ENCODE results near the gene DNAJB2.
A peak's percentile ranks its signal among the peaks of the same experiment; 100 is the strongest.
"Not testable (repeated sequence)": the region's sequence is repeated elsewhere in the genome, so short reads cannot be mapped to it uniquely, and the experiment has no call there.

The DNAJB2 gene

GRCh38 chr2:219308142-219309101, 29.3 kb downstream of the DNAJB2 start:
- Histone ChIP-seq H3K36me3 (ENCODE audit: control insufficient read depth, insufficient read depth, low read length) (peaks cover 25% of the 10 kb centered on the region), H3K4me3 (ENCODE audit: extremely low read depth, insufficient read depth, low read length, poor library complexity, severe bottlenecking) (peak overlapping the region; percentile 60), H3K27ac (ENCODE audit: low read depth, low read length, severe bottlenecking) (peak overlapping the region; percentile 90), H3K9me3 (ENCODE audit: control insufficient read depth, low read length) (no peaks in the 10 kb centered on the region), H3K4me1 (ENCODE audit: control insufficient read depth, insufficient read depth, low read length, poor library complexity, severe bottlenecking) (peaks cover 7% of the 10 kb centered on the region)
- 0% methylated on average over 24 to 28 of the region's 45 CpGs for WGBS, 2 experiments (ENCODE audit: insufficient coverage in 2 of 2)

- Histone ChIP-seq H3K9me3 (ENCODE audit: control insufficient read depth, low read length) (no peaks in the 10 kb centered on the region), H3K4me1 (ENCODE audit: control insufficient read depth, insufficient read depth, low read length, poor library complexity, severe bottlenecking) (peaks cover 7% of the 10 kb centered on the region), H3K27ac (ENCODE audit: low read depth, low read length, severe bottlenecking) (peak within 1 kb of the TSS; percentile 90), H3K4me3 (ENCODE audit: extremely low read depth, insufficient read depth, low read length, poor library complexity, severe bottlenecking) (peak within 1 kb of the TSS; percentile 60), H3K36me3 (ENCODE audit: control insufficient read depth, insufficient read depth, low read length) (peaks cover 16% of the 10 kb centered on the region)
- 1 to 2% methylated on average over 31 to 34 of the region's 37 CpGs for WGBS, 2 experiments (ENCODE audit: insufficient coverage in 2 of 2)
Observed at GRCh38 chr2:219309278-219309677, 30.1 kb downstream of the DNAJB2 start, which contains the start of gene PTPRN. Gene PTPRN, minus strand, starts transcription at chr2:219309401. Its CDS starts 69 bp downstream, at chr2:219309332.

- not testable (repeated sequence) for H3K4me3 ChIP-seq (ENCODE audit: extremely low read depth, insufficient read depth, low read length, poor library complexity, severe bottlenecking); H3K9me3 ChIP-seq (ENCODE audit: control insufficient read depth, low read length); H3K4me1 ChIP-seq (ENCODE audit: control insufficient read depth, insufficient read depth, low read length, poor library complexity, severe bottlenecking); H3K27ac ChIP-seq (ENCODE audit: low read depth, low read length, severe bottlenecking); H3K36me3 ChIP-seq (ENCODE audit: control insufficient read depth, insufficient read depth, low read length)
- 92 to 96% methylated on average over 39 to 47 of the region's 49 CpGs for WGBS, 2 experiments (ENCODE audit: insufficient coverage in 2 of 2)
Observed at GRCh38 chr2:219312683-219313263, 33.6 kb downstream of the DNAJB2 start.

DNA sequence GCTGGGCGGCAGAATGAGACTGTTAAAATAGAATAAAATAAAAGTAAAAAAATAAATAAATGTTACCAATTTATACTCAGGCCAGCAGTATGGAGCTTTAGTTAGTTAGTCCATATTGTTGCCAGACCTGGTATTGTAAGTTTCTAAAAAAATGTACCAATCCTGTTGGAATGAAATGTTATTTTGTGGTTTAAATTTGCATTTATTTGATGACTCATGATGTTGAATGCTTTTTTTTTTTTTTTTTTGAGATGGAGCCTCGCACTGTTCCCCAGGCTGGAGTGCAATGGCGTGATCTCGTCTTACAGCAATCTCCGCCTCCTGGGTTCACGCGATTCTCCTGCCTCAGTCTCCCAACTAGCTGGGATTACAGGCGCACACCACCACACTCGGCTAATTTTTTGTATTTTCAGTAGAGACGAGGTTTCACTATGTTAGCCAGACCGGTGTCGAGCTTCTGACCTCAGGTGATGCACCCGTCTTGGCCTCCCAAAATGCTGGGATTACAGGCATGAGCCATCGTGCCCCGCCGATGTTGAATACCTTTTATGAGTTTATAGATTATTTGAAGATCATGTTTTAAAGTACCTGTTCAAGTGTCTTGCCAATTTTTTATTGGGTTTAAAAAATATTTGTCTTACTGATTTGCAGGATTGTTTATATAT, 35.8 kb downstream of the DNAJB2 start:
- Histone ChIP-seq H3K9me3 (ENCODE audit: control insufficient read depth, low read length) (no peaks in the 10 kb centered on the region), H3K36me3 (ENCODE audit: control insufficient read depth, insufficient read depth, low read length) (no peaks in the 10 kb centered on the region), H3K27ac (ENCODE audit: low read depth, low read length, severe bottlenecking) (no peak overlapping the region), H3K4me3 (ENCODE audit: extremely low read depth, insufficient read depth, low read length, poor library complexity, severe bottlenecking) (no peak overlapping the region), H3K4me1 (ENCODE audit: control insufficient read depth, insufficient read depth, low read length, poor library complexity, severe bottlenecking) (no peaks in the 10 kb centered on the region)
- 94 to 95% methylated on average over 14 to 15 of the region's 16 CpGs for WGBS, 2 experiments (ENCODE audit: insufficient coverage in 2 of 2)

DNA sequence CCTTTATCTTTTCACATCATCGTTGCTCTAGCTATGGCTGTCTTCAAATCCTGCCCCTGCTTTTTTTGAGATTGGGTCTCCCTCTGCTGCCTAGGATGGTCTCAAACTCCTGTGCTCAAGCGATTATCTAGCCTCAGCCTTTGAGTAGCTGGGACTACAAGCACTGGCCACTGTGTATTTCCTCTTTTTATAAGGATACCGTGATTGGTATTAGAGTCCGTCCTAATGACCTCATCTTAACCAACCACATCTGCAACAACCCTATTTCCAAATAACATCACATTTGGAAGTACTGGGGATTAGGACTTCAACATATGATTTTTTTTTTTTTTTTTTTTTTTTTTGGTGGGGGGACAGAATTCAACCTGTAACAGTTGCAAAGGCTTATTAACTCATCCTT, 44.3 kb downstream of the DNAJB2 start:
- Histone ChIP-seq H3K36me3 (ENCODE audit: control insufficient read depth, insufficient read depth, low read length) (no peaks in the 10 kb centered on the region), H3K27ac (ENCODE audit: low read depth, low read length, severe bottlenecking) (no peak overlapping the region), H3K9me3 (ENCODE audit: control insufficient read depth, low read length) (no peaks in the 10 kb centered on the region), H3K4me3 (ENCODE audit: extremely low read depth, insufficient read depth, low read length, poor library complexity, severe bottlenecking) (no peak overlapping the region), H3K4me1 (ENCODE audit: control insufficient read depth, insufficient read depth, low read length, poor library complexity, severe bottlenecking) (no peaks in the 10 kb centered on the region)
- 58 to 86% methylated on average over 1 to 2 of the region's 4 CpGs for WGBS, 2 experiments (ENCODE audit: insufficient coverage in 2 of 2)

GRCh38 chr2:219325136-219325535, 46.0 kb downstream of the DNAJB2 start:
- Histone ChIP-seq H3K9me3 (ENCODE audit: control insufficient read depth, low read length) (no peaks in the 10 kb centered on the region), H3K4me3 (ENCODE audit: extremely low read depth, insufficient read depth, low read length, poor library complexity, severe bottlenecking) (no peak overlapping the region), H3K27ac (ENCODE audit: low read depth, low read length, severe bottlenecking) (no peak overlapping the region), H3K4me1 (ENCODE audit: control insufficient read depth, insufficient read depth, low read length, poor library complexity, severe bottlenecking) (no peaks in the 10 kb centered on the region), H3K36me3 (ENCODE audit: control insufficient read depth, insufficient read depth, low read length) (no peaks in the 10 kb centered on the region)
- 89 to 90% methylated on average over 2 to 3 of the region's 4 CpGs for WGBS, 2 experiments (ENCODE audit: insufficient coverage in 2 of 2)

DNA sequence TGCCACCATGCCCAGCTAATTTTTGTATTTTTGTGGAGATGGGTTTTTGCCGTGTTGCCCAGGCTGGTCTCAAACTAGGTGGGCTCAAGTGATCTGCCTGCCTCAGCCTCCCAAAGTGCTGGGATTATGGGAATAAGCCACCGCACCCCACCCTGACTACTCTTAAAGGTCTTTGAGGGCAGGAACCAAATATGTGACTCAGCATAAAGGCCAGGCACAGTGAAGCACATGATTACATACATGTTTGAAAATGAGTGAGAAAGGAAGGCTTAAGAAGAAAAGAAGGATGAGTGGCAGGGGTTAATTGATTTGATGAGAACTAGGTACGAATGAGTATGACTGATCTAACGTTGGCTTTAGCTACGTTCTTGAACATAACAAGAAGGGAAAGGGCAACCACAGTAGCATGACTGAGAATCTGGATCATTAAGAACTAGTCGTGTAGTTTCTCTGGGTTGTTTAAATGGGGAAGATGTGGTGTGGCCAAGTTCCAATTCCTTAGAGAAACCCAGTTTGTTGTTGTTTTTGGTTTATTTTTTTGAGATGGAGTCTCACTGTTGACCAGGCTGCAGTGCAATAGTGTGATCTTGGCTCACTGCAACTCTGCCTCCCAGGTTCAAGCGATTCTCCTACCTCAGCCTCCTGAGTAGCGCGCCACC, 46.6 kb downstream of the DNAJB2 start:
- 78 to 79% methylated on average over 5 of the region's 9 CpGs for WGBS, 2 experiments (ENCODE audit: insufficient coverage in 2 of 2)
- no peaks in the 10 kb centered on the region for H3K36me3 ChIP-seq (ENCODE audit: control insufficient read depth, insufficient read depth, low read length)
- H3K9me3 ChIP-seq (ENCODE audit: control insufficient read depth, low read length), result no peaks in the 10 kb centered on the region
- no peaks in the 10 kb centered on the region for H3K4me1 ChIP-seq (ENCODE audit: control insufficient read depth, insufficient read depth, low read length, poor library complexity, severe bottlenecking)
- no peak overlapping the region for H3K27ac ChIP-seq (ENCODE audit: low read depth, low read length, severe bottlenecking)
- H3K4me3 ChIP-seq (ENCODE audit: extremely low read depth, insufficient read depth, low read length, poor library complexity, severe bottlenecking), result no peak overlapping the region

GRCh38 chr2:219327719-219328118, 48.6 kb downstream of the DNAJB2 start:
- Histone ChIP-seq H3K36me3 (ENCODE audit: control insufficient read depth, insufficient read depth, low read length) (no peaks in the 10 kb centered on the region), H3K27ac (ENCODE audit: low read depth, low read length, severe bottlenecking) (no peak overlapping the region), H3K4me1 (ENCODE audit: control insufficient read depth, insufficient read depth, low read length, poor library complexity, severe bottlenecking) (no peaks in the 10 kb centered on the region), H3K9me3 (ENCODE audit: control insufficient read depth, low read length) (no peaks in the 10 kb centered on the region), H3K4me3 (ENCODE audit: extremely low read depth, insufficient read depth, low read length, poor library complexity, severe bottlenecking) (no peak overlapping the region)
- 44 to 47% methylated on average over 1 to 2 of the region's 2 CpGs for WGBS, 2 experiments (ENCODE audit: insufficient coverage in 2 of 2)

- WGBS, 2 experiments (ENCODE audit: insufficient coverage in 2 of 2), result 17 to 19% methylated on average over 26 to 32 of the region's 39 CpGs
- Histone ChIP-seq H3K4me1 (ENCODE audit: control insufficient read depth, insufficient read depth, low read length, poor library complexity, severe bottlenecking) (no peaks in the 10 kb centered on the region), H3K36me3 (ENCODE audit: control insufficient read depth, insufficient read depth, low read length) (no peaks in the 10 kb centered on the region), H3K9me3 (ENCODE audit: control insufficient read depth, low read length) (no peaks in the 10 kb centered on the region), H3K27ac (ENCODE audit: low read depth, low read length, severe bottlenecking) (no peak overlapping the region), H3K4me3 (ENCODE audit: extremely low read depth, insufficient read depth, low read length, poor library complexity, severe bottlenecking) (no peak overlapping the region)
Observed at GRCh38 chr2:219331560-219332213, 52.5 kb downstream of the DNAJB2 start.

GRCh38 chr2:219332542-219332941, 53.4 kb downstream of the DNAJB2 start, which contains the start of gene RESP18:
Gene RESP18, minus strand, starts transcription at chr2:219332744.
- H3K9me3 ChIP-seq (ENCODE audit: control insufficient read depth, low read length), result no peaks in the 10 kb centered on the region
- 21 to 28% methylated on average over 19 to 20 of the region's 24 CpGs for WGBS, 2 experiments (ENCODE audit: insufficient coverage in 2 of 2)
- no peaks in the 10 kb centered on the region for H3K36me3 ChIP-seq (ENCODE audit: control insufficient read depth, insufficient read depth, low read length)
- H3K4me3 ChIP-seq (ENCODE audit: extremely low read depth, insufficient read depth, low read length, poor library complexity, severe bottlenecking), result no peak within 1 kb of the TSS
- H3K27ac ChIP-seq (ENCODE audit: low read depth, low read length, severe bottlenecking), result no peak within 1 kb of the TSS
- no peaks in the 10 kb centered on the region for H3K4me1 ChIP-seq (ENCODE audit: control insufficient read depth, insufficient read depth, low read length, poor library complexity, severe bottlenecking)

All from mesodermal cell (in vitro differentiated cells).